H1 (cell line): Measurements from ENCODE around the gene SLC26A11. TPM values are rescaled to one million over a fixed set of nuclear protein-coding genes. Genes with fewer than 3 reads are reported as not detected.
A peak's percentile ranks its signal among the peaks of the same experiment; 100 is the strongest.

ENCODE experiments used
- CTCF ChIA-PET: fragments of 300-600 bp; sonication (Branson Sonifier 250); formaldehyde crosslinking; loops from one replicate; lab custom pipeline; 2021; ENCODE audit not compliant: partially characterized antibody; lab: Charles Lee
- POLR2A ChIA-PET: fragments of 300-600 bp; sonication (Branson Sonifier 250); formaldehyde crosslinking; loops from one replicate; lab custom pipeline; 2021; ENCODE audit warnings: inconsistent platforms; ENCODE audit not compliant: partially characterized antibody; lab: Charles Lee
- DNase-seq, 2 experiments: peaks; one replicate each; pipeline versions ENCODE4 v3.0.0 to v3.0.0-alpha.2; 2010 to 2022; ENCODE audit warnings: low spot score in 2 of 2, low read depth in 1 of 2, mixed read lengths in 1 of 2
- FAIRE-seq: peaks from 2 replicates; lab custom pipeline; 2011; peaks lifted over from hg19 to GRCh38; lab: Jason Lieb, UNC
- H2AFZ ChIP-seq: 2 replicates; pipeline ENCODE4 v1.8.1; 2012; ENCODE audit warnings: low read length, inconsistent platforms
- H2AK5ac ChIP-seq: 2 replicates; pipeline ENCODE4 v1.6.1; 2013; ENCODE audit warnings: low read depth, low read length
- H2BK120ac ChIP-seq: replicated peaks from 2 replicates; pipeline ENCODE3; 2013; ENCODE audit warnings: low read depth, low read length, inconsistent platforms
- H2BK12ac ChIP-seq: 2 replicates; pipeline ENCODE4 v1.6.1; 2013; ENCODE audit warnings: low read depth, low read length
- H2BK15ac ChIP-seq: 2 replicates; pipeline ENCODE4 v1.6.1; 2013; ENCODE audit warnings: low read length
- H2BK20ac ChIP-seq: 2 replicates; pipeline ENCODE4 v1.6.1; 2013; ENCODE audit warnings: low read length
- H2BK5ac ChIP-seq: 2 replicates; pipeline ENCODE4 v1.6.1; 2013; ENCODE audit warnings: low read depth, low read length
- H3K14ac ChIP-seq: 2 replicates; pipeline ENCODE4 v1.6.1; 2013; ENCODE audit warnings: inconsistent platforms; ENCODE audit not compliant: insufficient read length
- H3K18ac ChIP-seq: 2 replicates; pipeline ENCODE4 v1.6.1; 2013; ENCODE audit warnings: low read length; ENCODE audit errors: extremely low read depth
- H3K23ac ChIP-seq: 2 replicates; pipeline ENCODE4 v1.6.1; 2013; ENCODE audit warnings: inconsistent platforms; ENCODE audit not compliant: insufficient read length
- H3K23me2 ChIP-seq: 2 replicates; pipeline ENCODE4 v1.6.1; 2013; ENCODE audit warnings: low read depth, low read length
- H3K27ac ChIP-seq: 2 replicates; pipeline ENCODE4 v1.6.1; 2011; ENCODE audit warnings: low read depth, low read length, inconsistent platforms
- H3K27me3 ChIP-seq, 4 experiments: replicated peaks in 1 of 4; 1 replicate in 1 of 4; 2 replicates in 3 of 4; pipeline versions ENCODE4 v1.6.1 to v1.8.1; 2011 to 2013; ENCODE audit warnings: low read length in 3 of 4, mild to moderate bottlenecking in 3 of 4, inconsistent platforms in 2 of 4, mixed read lengths in 2 of 4, moderate library complexity in 1 of 4; ENCODE audit not compliant: control insufficient read depth in 3 of 4, insufficient read depth in 3 of 4; ENCODE audit errors: extremely low read depth in 1 of 4
- H3K36me3 ChIP-seq, 4 experiments: 2 replicates each; pipeline versions ENCODE4 v1.6.1 to v1.8.1; 2011 to 2013; ENCODE audit warnings: mild to moderate bottlenecking in 4 of 4, low read length in 3 of 4, moderate library complexity in 2 of 4, control low read depth in 1 of 4, inconsistent platforms in 1 of 4; ENCODE audit not compliant: insufficient read depth in 4 of 4, control insufficient read depth in 2 of 4
- H3K4ac ChIP-seq: replicated peaks from 2 replicates; pipeline ENCODE3; 2013; ENCODE audit warnings: low read length, low read depth, mixed read lengths, inconsistent platforms; ENCODE audit not compliant: insufficient read length
- H3K4me1 ChIP-seq, 4 experiments: replicated peaks in 1 of 4; 1 replicate in 1 of 4; 2 replicates in 3 of 4; pipeline versions ENCODE4 v1.6.1 to v1.8.1; 2011 to 2013; ENCODE audit warnings: low read length in 3 of 4, inconsistent platforms in 2 of 4, mixed read lengths in 1 of 4; ENCODE audit not compliant: insufficient read depth in 4 of 4, control insufficient read depth in 3 of 4
- H3K4me2 ChIP-seq, 2 experiments: 2 replicates each; pipeline versions ENCODE4 v1.6.1 to v1.8.1; 2011 to 2013; ENCODE audit warnings: low read depth in 2 of 2, low read length in 2 of 2, control low read depth in 1 of 2, inconsistent platforms in 1 of 2, mild to moderate bottlenecking in 1 of 2; ENCODE audit not compliant: insufficient read depth in 1 of 2
- H3K4me3 ChIP-seq, 4 experiments: fragments of 200-600, 300-600 bp in 1 of 4; sonication (generic), shearing (Covaris generic), sonication (Bioruptor Twin) in 1 of 4; 2 replicates each; pipeline versions ENCODE4 v1.5.1 to v1.8.1; 2011 to 2016; ENCODE audit warnings: low read length in 4 of 4, low read depth in 3 of 4, control low read depth in 2 of 4, inconsistent platforms in 2 of 4, mild to moderate bottlenecking in 2 of 4, mixed read lengths in 1 of 4, moderate library complexity in 1 of 4; ENCODE audit not compliant: insufficient read depth in 2 of 4; ENCODE audit errors: extremely low read depth in 1 of 4
- H3K56ac ChIP-seq: replicated peaks from 2 replicates; pipeline ENCODE3; 2013; ENCODE audit warnings: low read depth, mild to moderate bottlenecking, mixed read lengths, low read length, inconsistent platforms; ENCODE audit not compliant: insufficient read length
- H3K79me1 ChIP-seq: 2 replicates; pipeline ENCODE4 v1.6.1; 2013; ENCODE audit warnings: low read depth, low read length, control low read depth
- H3K79me2 ChIP-seq, 2 experiments: 2 replicates each; pipeline versions ENCODE4 v1.6.1 to v1.8.1; 2012 to 2013; ENCODE audit warnings: low read length in 2 of 2, mild to moderate bottlenecking in 2 of 2, inconsistent platforms in 1 of 2; ENCODE audit not compliant: insufficient read depth in 2 of 2, control insufficient read depth in 1 of 2
- H3K9ac ChIP-seq, 4 experiments: replicated peaks in 1 of 4; 1 replicate in 1 of 4; 2 replicates in 3 of 4; pipeline versions ENCODE4 v1.6.1 to v1.8.1; 2011 to 2013; ENCODE audit warnings: low read depth in 3 of 4, low read length in 3 of 4, control low read depth in 2 of 4, mild to moderate bottlenecking in 2 of 4, moderate library complexity in 2 of 4, inconsistent platforms in 1 of 4; ENCODE audit errors: extremely low read depth in 1 of 4
- H3K9me3 ChIP-seq, 2 experiments: 2 replicates each; pipeline versions ENCODE4 v1.6.1 to v1.8.1; 2012 to 2013; ENCODE audit warnings: mild to moderate bottlenecking in 2 of 2, moderate library complexity in 2 of 2, control low read depth in 1 of 2, inconsistent platforms in 1 of 2, low read depth in 1 of 2, low read length in 1 of 2, mixed read lengths in 1 of 2; ENCODE audit not compliant: insufficient read depth in 2 of 2
- H4K20me1 ChIP-seq, 2 experiments: replicated peaks in 1 of 2; 2 replicates each; pipeline versions ENCODE3 to v1.8.1; 2011 to 2013; ENCODE audit warnings: inconsistent platforms in 2 of 2, low read length in 2 of 2, mild to moderate bottlenecking in 1 of 2; ENCODE audit not compliant: insufficient read depth in 2 of 2, control insufficient read depth in 1 of 2
- H4K5ac ChIP-seq: 2 replicates; pipeline ENCODE4 v1.6.1; 2013; ENCODE audit warnings: low read length, low read depth, mixed read lengths, inconsistent platforms; ENCODE audit not compliant: insufficient read length
- H4K8ac ChIP-seq: 2 replicates; pipeline ENCODE4 v1.8.0; 2013; ENCODE audit warnings: mild to moderate bottlenecking, moderate library complexity, low read length, inconsistent platforms; ENCODE audit not compliant: insufficient read depth; ENCODE audit errors: extremely low read depth
- H4K91ac ChIP-seq: replicated peaks from 2 replicates; pipeline ENCODE3; 2013; ENCODE audit warnings: low read length, mixed read lengths, inconsistent platforms; ENCODE audit not compliant: insufficient read length
- BACH1 ChIP-seq: IDR thresholded peaks from 2 replicates; pipeline ENCODE4 v1.6.1; 2012; ENCODE audit warnings: low read length, improper control_type of control experiment
- CHD2 ChIP-seq: IDR thresholded peaks from 2 replicates; pipeline ENCODE4 v1.6.1; 2012; ENCODE audit warnings: low read length, improper control_type of control experiment
- KDM5A ChIP-seq: fragments of 200-600 bp; IDR thresholded peaks from 2 replicates; pipeline ENCODE4 v1.7.1; 2012; ENCODE audit warnings: mild to moderate bottlenecking, low read length, inconsistent platforms, mixed read lengths
- POLR2A ChIP-seq, 2 experiments: IDR thresholded peaks; 1 replicate in 1 of 2; 2 replicates in 1 of 2; pipeline ENCODE4 v1.6.1; 2011; ENCODE audit warnings: low read depth in 2 of 2, low read length in 2 of 2, mild to moderate bottlenecking in 2 of 2; ENCODE audit errors: control extremely low read depth in 1 of 2
- RFX5 ChIP-seq: IDR thresholded peaks from 2 replicates; pipeline ENCODE4 v1.6.1; 2011; ENCODE audit warnings: low read depth, low read length, improper control_type of control experiment, borderline replicate concordance
- SAP30 ChIP-seq: fragments of 300-600 bp; sonication (generic); IDR thresholded peaks from 2 replicates; pipeline ENCODE4 v1.7.1; 2012; ENCODE audit warnings: low read length, moderate library complexity, mild to moderate bottlenecking, inconsistent platforms; ENCODE audit not compliant: insufficient read depth, insufficient replicate concordance
- SIN3A ChIP-seq, 2 experiments: IDR thresholded peaks in 1 of 2; conservative IDR thresholded peaks in 1 of 2; 2 replicates each; pipeline ENCODE4 v1.6.1; 2011 to 2012; ENCODE audit warnings: low read length in 2 of 2, improper control_type of control experiment in 1 of 2, low read depth in 1 of 2, mild to moderate bottlenecking in 1 of 2
- SP1 ChIP-seq: IDR thresholded peaks from 2 replicates; pipeline ENCODE4 v1.6.1; 2011; ENCODE audit warnings: low read depth, low read length
- SUZ12 ChIP-seq: fragments of 200-600 bp; sonication (generic); IDR thresholded peaks from 2 replicates; pipeline ENCODE4 v1.6.1; 2012; ENCODE audit warnings: mild to moderate bottlenecking, inconsistent platforms, low read length, moderate library complexity, mixed read lengths
- TAF7 ChIP-seq: optimal IDR thresholded peaks from 2 replicates; pipeline ENCODE3; 2011; ENCODE audit warnings: low read depth, mild to moderate bottlenecking, inconsistent platforms, low read length, moderate library complexity, borderline replicate concordance
- TBP ChIP-seq: IDR thresholded peaks from 2 replicates; pipeline ENCODE4 v1.6.1; 2011; ENCODE audit warnings: low read depth, low read length, improper control_type of control experiment
- TCF12 ChIP-seq: IDR thresholded peaks from 2 replicates; pipeline ENCODE4 v1.6.1; 2011; ENCODE audit warnings: low read depth, mild to moderate bottlenecking, low read length
- TEAD4 ChIP-seq: IDR thresholded peaks from 2 replicates; pipeline ENCODE4 v1.6.1; 2012; ENCODE audit warnings: low read depth, low read length, inconsistent platforms, mixed read lengths
- ZNF274 ChIP-seq: IDR thresholded peaks from 2 replicates; pipeline ENCODE4 v1.7.0; 2012; ENCODE audit warnings: low read length, borderline replicate concordance; ENCODE audit errors: extremely low read depth
- WGBS, 2 experiments: shearing (Covaris generic) in 1 of 2; methylation state at CpG; one replicate each; pipeline versions ENCODE4 v1.1.6 to v1.1.7; 2013 to 2015; ENCODE audit warnings: low lambda C conversion rate in 2 of 2, mixed read lengths in 2 of 2, inconsistent platforms in 1 of 2, low coverage in 1 of 2, missing lambda C conversion rate in 1 of 2; ENCODE audit not compliant: insufficient replicate concordance in 2 of 2, insufficient coverage in 1 of 2, insufficient read length in 1 of 2; ENCODE audit errors: extremely low coverage in 1 of 2, missing lambda C conversion rate in 1 of 2; 5-methylcytosine and 5-hydroxymethylcytosine counted together
- polyA plus RNA-seq, 7 experiments: library from polyadenylated mRNA; depleted of rRNA in 3 of 7; stranded (reverse) in 5 of 7; unstranded in 2 of 7; fragments of >200 nt in 5 of 7; fragments of 200-250 nt in 2 of 7; gene quantifications; 1 replicate in 5 of 7; 2 replicates in 1 of 7; 4 replicates in 1 of 7; pipeline versions ENCODE4 v1.2.1 to v1.2.3, GENCODE V29; 2011 to 2013; ENCODE audit warnings: missing spikeins in 2 of 7, mixed read lengths in 2 of 7
- total RNA-seq: library from RNA; stranded (reverse); fragmentation: NEBNext Ultra II Directional; extraction: Animal tissue kit (Norgen Biotek cat#: 25700); gene quantifications from 2 replicates; pipeline ENCODE4 v1.2.1, GENCODE V29; 2021

Gene SLC26A11
- total and polyA plus RNA-seq, 2 of the 8 experiments (the other 6 are each of a cell fraction or from before 2014, with no cell fraction given): 15.5 to 25.9 TPM

DNA sequence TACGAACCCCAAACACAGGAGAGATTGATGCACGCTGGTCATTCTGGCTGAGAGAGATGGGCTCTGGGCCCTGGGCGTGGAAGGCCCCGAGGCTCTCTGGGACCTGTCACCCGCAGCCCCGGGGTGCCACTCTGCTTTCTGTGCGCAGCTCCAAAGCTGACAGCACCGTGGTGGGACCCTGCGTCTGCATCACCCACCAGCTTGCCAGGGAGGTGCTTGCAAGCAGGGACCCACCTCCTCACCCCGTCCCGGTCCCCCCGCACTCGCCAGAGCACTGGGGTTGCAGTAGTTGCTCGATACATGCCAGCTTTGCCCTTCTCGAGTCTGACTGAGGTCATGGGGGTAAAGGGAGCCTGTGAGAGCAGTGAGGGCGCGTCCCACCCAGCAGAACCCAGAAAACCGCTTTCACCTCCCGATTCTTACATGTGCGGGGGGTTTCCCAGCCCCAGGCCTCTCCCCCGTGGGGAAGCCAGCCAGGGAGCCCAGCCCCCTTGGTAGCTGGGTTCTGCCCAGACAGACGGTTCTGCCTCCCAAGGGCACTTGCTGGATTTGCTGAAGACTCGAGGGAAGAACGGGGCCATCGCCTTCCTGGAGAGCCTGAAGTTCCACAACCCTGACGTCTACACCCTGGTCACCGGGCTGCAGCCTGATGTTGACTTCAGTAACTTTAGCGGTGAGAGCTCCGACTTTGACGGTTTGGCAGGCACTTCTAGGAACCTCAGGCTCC, 37.9 kb upstream of the SLC26A11 start:
- no peak overlapping the region for H4K91ac ChIP-seq
- no peak overlapping the region for H3K14ac ChIP-seq
- peak overlapping the region; percentile 52 for H3K56ac ChIP-seq
- no peak overlapping the region for H2BK5ac ChIP-seq
- H4K8ac ChIP-seq: 0 out of 2 replicates have a peak overlapping the region, but pooled peaks have one; percentile 15
- H2AFZ ChIP-seq: no peak overlapping the region; the same call in 1 of the 2 replicates
- DNase-seq: no peak
- H3K79me2 ChIP-seq: no peaks in the 10 kb centered on the region
- no peak overlapping the region for H3K4me2 ChIP-seq
- no peak overlapping the region for H3K27ac ChIP-seq
- H4K20me1 ChIP-seq: no peaks in the 10 kb centered on the region
- no peak overlapping the region for H2BK12ac ChIP-seq
- no peak overlapping the region for H2AK5ac ChIP-seq
- H3K4ac ChIP-seq: no peak overlapping the region
- no peak overlapping the region for H4K5ac ChIP-seq
- H3K4me3 ChIP-seq: no peak overlapping the region
- no peak overlapping the region for H3K18ac ChIP-seq
- H3K27me3 ChIP-seq: no peaks in the 10 kb centered on the region
- WGBS, 2 experiments: 88% methylated on average over 27 of the region's 30 CpGs; no CpG with 5 or more reads in 1 of the 2 experiments
- H3K23me2 ChIP-seq: no peaks in the 10 kb centered on the region
- H3K4me1 ChIP-seq: no peaks in the 10 kb centered on the region
- no peak overlapping the region for H3K23ac ChIP-seq
- H3K79me1 ChIP-seq: no peaks in the 10 kb centered on the region; the same call in 1 of the 2 replicates
- no peak overlapping the region for H2BK20ac ChIP-seq
- no peaks in the 10 kb centered on the region for H3K36me3 ChIP-seq
- H2BK120ac ChIP-seq: no peak overlapping the region
- CTCF ChIA-PET: interaction anchor here (0.5 to 8.9 kb wide), 10 partner anchors 10 to 182 kb away, joined by 3 to 73 read pairs (median 4); no protein-coding TSS in a partner anchor
- no peak for FAIRE-seq
- no peak overlapping the region for H3K9ac ChIP-seq
- POLR2A ChIA-PET: interaction anchor here (1.1 kb wide), 1 partner anchor 19 kb away, joined by 4 read pairs; no protein-coding TSS in a partner anchor
- H2BK15ac ChIP-seq: no peak overlapping the region
- H3K9me3 ChIP-seq: no peaks in the 10 kb centered on the region
- TF ChIP-seq SIN3A (conservative IDR thresholded peaks at IDR 0.05 in 1 of 2, IDR thresholded peaks at IDR 0.05 in 1 of 2; ENCODE audit: low read depth in 1 of 2, low read length in 2 of 2) (no peak), SUZ12 (no peak), KDM5A (no peak), SAP30 (no peak), TBP (no peak), RFX5 (no peak), BACH1 (no peak), CHD2 (no peak), TAF7 (no peak), TEAD4 (no peak), TCF12 (no peak), POLR2A (IDR thresholded peaks at IDR 0.05; ENCODE audit: control extremely low read depth in 1 of 2, low read depth in 2 of 2, low read length in 2 of 2) (no peak), SP1 (no peak), ZNF274 (no peak)
